ENCODE data around the gene OGFRL1.

DNA sequence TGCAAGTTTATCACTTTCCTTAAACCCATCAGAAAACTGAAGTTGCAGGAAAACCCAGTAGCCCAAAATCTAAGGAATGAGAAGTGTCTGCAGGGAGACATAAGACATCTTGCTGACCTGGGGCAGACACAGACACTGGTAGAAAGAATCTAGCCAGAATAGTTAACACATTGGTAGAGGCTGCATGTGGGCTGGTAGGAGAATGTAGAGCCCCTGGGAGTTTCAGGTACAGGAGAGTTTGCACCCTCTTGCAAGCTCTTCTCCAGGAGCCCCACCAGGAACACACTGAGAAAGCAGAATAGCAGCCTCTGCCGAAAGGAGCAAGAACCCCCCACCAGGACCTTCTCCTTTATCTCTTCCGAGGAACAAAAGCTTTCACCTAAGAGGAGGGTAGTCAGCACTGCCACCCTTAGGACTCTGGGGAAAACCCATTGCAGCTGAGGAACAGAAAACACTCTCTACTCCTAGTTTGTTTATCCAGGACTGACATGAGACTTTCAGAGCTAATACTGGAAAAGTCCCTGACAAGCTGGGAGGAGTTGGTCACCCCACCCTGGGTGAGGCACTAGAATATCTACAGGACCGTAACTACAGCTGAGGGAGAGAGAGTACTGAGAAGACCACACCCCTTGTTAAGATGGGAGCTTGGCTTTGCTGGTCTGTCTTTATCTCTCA is 10.5 kb upstream of the OGFRL1 start:
- TF ChIP-seq TAF7 (tag; IDR thresholded peaks at IDR 0.05) (no peak), POLR2A (conservative IDR thresholded peaks at IDR 0.05) (no peak), EGR1 (conservative IDR thresholded peaks at IDR 0.05) (no peak), RFX7 (CRISPR knock-in tag; IDR thresholded peaks at IDR 0.05) (no peak), TCFL5 (CRISPR knock-in tag; conservative IDR thresholded peaks at IDR 0.05) (no peak), TAF1 (IDR thresholded peaks at IDR 0.05; ENCODE audit: control insufficient read depth, extremely low read depth, insufficient read depth, low read length, severe bottlenecking) (no peak), MTA3 (IDR thresholded peaks at IDR 0.05; ENCODE audit: borderline replicate concordance) (no peak), POLR2AphosphoS5 (IDR thresholded peaks at IDR 0.05; ENCODE audit: control insufficient read depth, insufficient read depth, low read depth, low read length) (no peak), NCOR1 (IDR thresholded peaks at IDR 0.05) (no peak)
- TF ChIP-seq, protein P1, sequence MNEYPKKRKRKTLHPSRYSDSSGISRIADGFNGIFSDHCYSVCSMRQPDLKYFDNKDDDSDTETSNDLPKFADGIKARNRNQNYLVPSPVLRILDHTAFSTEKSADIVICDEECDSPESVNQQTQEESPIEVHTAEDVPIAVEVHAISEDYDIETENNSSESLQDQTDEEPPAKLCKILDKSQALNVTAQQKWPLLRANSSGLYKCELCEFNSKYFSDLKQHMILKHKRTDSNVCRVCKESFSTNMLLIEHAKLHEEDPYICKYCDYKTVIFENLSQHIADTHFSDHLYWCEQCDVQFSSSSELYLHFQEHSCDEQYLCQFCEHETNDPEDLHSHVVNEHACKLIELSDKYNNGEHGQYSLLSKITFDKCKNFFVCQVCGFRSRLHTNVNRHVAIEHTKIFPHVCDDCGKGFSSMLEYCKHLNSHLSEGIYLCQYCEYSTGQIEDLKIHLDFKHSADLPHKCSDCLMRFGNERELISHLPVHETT (CRISPR knock-in tag; conservative IDR thresholded peaks at IDR 0.05 in 1 of 2, IDR thresholded peaks at IDR 0.05 in 1 of 2): no peak
- TF ChIP-seq, protein P2, sequence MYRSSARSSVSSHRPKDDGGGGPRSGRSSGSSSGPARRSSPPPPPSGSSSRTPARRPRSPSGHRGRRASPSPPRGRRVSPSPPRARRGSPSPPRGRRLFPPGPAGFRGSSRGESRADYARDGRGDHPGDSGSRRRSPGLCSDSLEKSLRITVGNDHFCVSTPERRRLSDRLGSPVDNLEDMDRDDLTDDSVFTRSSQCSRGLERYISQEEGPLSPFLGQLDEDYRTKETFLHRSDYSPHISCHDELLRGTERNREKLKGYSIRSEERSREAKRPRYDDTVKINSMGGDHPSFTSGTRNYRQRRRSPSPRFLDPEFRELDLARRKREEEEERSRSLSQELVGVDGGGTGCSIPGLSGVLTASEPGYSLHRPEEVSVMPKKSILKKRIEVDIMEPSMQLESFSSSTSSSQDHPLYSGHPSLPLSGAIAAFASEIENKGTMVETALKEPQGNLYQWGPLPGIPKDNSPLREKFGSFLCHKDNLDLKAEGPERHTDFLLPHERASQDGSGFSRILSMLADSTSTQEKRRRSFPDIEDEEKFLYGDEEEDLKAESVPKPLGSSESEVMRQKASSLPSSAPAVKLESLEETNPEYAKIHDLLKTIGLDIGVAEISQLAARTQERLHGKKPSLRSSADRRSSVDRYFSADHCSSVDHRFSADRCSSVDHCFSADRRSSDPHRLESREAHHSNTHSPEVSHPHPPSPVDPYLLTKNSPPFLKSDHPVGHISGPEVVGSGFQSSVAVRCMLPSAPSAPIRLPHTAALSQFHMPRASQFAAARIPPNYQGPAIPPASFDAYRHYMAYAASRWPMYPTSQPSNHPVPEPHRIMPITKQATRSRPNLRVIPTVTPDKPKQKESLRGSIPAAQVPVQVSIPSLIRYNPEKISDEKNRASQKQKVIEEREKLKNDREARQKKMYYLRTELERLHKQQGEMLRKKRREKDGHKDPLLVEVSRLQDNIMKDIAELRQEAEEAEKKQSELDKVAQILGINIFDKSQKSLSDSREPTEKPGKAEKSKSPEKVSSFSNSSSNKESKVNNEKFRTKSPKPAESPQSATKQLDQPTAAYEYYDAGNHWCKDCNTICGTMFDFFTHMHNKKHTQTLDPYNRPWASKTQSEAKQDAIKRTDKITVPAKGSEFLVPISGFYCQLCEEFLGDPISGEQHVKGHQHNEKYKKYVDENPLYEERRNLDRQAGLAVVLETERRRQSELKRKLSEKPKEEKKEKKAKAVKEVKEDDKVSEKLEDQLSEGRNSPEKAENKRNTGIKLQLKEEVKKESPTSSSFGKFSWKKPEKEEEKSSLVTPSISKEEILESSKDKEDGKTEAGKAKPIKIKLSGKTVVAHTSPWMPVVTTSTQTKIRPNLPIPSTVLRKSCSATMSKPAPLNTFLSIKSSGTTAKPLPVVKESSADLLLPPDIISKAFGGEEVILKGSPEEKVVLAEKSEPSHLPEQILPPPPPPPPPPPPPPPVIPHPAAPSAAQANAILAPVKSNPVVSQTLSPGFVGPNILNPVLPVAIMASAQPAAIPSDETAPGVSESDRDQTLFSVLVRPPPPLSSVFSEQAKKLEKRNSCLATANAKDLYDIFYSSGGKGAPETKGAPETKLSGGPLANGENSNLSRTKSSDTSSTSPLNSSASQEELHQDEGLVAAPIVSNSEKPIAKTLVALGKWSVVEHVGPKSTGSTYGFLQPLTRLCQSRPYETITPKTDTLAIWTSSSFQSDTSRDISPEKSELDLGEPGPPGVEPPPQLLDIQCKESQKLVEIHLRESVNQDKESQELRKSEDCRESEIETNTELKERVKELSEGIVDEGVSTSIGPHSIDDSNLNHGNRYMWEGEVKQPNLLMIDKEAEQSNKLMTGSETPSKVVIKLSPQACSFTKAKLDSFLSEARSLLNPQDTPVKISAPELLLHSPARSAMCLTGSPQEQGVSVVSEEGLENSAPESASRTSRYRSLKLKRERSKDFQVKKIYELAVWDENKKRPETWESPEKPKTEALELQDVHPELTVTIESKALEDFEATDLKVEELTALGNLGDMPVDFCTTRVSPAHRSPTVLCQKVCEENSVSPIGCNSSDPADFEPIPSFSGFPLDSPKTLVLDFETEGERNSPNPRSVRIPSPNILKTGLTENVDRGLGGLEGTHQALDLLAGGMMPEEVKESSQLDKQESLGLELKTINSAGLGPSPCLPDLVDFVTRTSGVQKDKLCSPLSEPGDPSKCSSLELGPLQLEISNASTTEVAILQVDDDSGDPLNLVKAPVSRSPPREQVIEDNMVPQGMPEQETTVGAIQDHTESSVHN (IDR thresholded peaks at IDR 0.05; ENCODE audit: borderline replicate concordance in 1 of 2, low read depth in 1 of 2): no peak
- TF ChIP-seq, protein P3, sequence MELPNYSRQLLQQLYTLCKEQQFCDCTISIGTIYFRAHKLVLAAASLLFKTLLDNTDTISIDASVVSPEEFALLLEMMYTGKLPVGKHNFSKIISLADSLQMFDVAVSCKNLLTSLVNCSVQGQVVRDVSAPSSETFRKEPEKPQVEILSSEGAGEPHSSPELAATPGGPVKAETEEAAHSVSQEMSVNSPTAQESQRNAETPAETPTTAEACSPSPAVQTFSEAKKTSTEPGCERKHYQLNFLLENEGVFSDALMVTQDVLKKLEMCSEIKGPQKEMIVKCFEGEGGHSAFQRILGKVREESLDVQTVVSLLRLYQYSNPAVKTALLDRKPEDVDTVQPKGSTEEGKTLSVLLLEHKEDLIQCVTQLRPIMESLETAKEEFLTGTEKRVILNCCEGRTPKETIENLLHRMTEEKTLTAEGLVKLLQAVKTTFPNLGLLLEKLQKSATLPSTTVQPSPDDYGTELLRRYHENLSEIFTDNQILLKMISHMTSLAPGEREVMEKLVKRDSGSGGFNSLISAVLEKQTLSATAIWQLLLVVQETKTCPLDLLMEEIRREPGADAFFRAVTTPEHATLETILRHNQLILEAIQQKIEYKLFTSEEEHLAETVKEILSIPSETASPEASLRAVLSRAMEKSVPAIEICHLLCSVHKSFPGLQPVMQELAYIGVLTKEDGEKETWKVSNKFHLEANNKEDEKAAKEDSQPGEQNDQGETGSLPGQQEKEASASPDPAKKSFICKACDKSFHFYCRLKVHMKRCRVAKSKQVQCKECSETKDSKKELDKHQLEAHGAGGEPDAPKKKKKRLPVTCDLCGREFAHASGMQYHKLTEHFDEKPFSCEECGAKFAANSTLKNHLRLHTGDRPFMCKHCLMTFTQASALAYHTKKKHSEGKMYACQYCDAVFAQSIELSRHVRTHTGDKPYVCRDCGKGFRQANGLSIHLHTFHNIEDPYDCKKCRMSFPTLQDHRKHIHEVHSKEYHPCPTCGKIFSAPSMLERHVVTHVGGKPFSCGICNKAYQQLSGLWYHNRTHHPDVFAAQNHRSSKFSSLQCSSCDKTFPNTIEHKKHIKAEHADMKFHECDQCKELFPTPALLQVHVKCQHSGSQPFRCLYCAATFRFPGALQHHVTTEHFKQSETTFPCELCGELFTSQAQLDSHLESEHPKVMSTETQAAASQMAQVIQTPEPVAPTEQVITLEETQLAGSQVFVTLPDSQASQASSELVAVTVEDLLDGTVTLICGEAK (IDR thresholded peaks at IDR 0.05): no peak
- TF ChIP-seq, protein P3 (CRISPR knock-in tag; IDR thresholded peaks at IDR 0.05): no peak
